ENCODE results near the gene UNC5C. TPM values are rescaled to one million over a fixed set of nuclear protein-coding genes. Genes with fewer than 3 reads are reported as not detected.

Gene UNC5C
- total RNA-seq, 1 donor from 2014 or later = 2.0 TPM

DNA sequence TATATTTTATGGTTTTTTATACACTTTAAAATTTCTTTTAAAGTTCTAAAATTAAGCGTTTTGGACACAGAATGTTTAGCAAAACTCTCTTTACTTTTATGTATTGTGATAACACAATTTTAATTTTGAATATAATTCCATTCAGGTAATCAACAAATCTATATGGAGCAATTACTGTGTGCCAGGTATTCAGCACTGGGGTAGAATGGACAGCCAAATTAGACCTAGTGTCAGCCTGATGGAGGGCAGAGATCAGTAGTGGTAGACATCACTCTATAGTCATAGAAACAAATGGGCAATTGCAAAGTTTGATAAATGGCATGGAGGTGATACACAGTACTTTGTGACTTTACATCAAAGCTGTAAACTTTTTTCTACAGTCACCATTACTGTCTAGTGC is 41.8 kb upstream of the UNC5C start:
- no peak for TF ChIP-seq CTCF (IDR thresholded peaks at IDR 0.05; ENCODE audit: borderline replicate concordance)
- no peak overlapping the region for H3K4me3 ChIP-seq
- H3K36me3 ChIP-seq = no peaks in the 10 kb centered on the region
- no peaks in the 10 kb centered on the region for H3K4me1 ChIP-seq
- DNase-seq = no peak
- intact Hi-C loops (cut with micrococcal nuclease) = no loop called here
- no peaks in the 10 kb centered on the region for H3K9me3 ChIP-seq (replicated peaks)
- H3K27me3 ChIP-seq (ENCODE audit: low read depth) = no peaks in the 10 kb centered on the region
- no peak overlapping the region for H3K27ac ChIP-seq (replicated peaks)

DNA sequence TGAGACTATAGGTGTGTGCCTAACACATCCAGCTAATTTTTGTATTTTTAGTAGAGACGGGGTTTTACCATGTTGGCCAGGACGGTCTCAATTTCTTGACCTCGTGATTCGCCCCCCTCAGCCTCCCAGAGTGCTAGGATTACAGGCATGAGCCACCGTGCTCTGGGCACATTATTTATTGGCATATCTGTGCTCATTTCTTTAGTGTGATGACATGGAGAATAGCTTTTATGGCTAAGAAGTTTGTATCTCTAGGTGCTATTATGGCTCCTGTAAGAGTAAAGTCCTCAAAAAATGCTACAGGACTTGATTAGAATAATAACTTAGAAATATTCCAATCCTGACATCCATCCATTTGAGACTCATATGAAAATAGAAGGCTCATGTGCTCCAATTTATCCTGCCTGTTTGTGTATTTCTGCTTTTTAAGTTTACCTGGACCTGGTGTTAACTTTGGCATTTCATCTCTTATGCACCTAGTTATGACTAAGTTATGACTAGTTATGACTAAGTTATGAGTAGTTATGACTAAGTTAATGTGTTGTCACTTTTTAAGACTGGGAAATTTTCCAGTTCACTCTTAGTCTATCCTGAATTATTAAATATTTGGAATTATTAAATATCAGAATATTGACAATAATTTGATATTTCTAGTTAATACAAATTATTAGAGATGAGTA is 36.4 kb upstream of the UNC5C start:
- Histone ChIP-seq H3K36me3 (no peaks in the 10 kb centered on the region), H3K4me3 (no peak overlapping the region), H3K27ac (replicated peaks) (no peak overlapping the region), H3K4me1 (no peaks in the 10 kb centered on the region), H3K27me3 (ENCODE audit: low read depth) (no peaks in the 10 kb centered on the region), H3K9me3 (replicated peaks) (peaks cover 17% of the 10 kb centered on the region)
- no peak for DNase-seq
- no peak for TF ChIP-seq CTCF (IDR thresholded peaks at IDR 0.05; ENCODE audit: borderline replicate concordance)
- intact Hi-C loops (cut with micrococcal nuclease) = no loop called here

GRCh38 chr4:95580226-95580625 is 31.5 kb upstream of the UNC5C start:
- Histone ChIP-seq H3K4me1 (no peaks in the 10 kb centered on the region), H3K36me3 (no peaks in the 10 kb centered on the region), H3K9me3 (replicated peaks) (peaks cover 63% of the 10 kb centered on the region), H3K27ac (replicated peaks) (no peak overlapping the region), H3K4me3 (no peak overlapping the region), H3K27me3 (ENCODE audit: low read depth) (no peaks in the 10 kb centered on the region)
- DNase-seq = no peak
- TF ChIP-seq CTCF (IDR thresholded peaks at IDR 0.05; ENCODE audit: borderline replicate concordance) = no peak
- intact Hi-C loops (cut with micrococcal nuclease) = no loop called here

GRCh38 chr4:95572304-95572991 is 23.7 kb upstream of the UNC5C start:
- DNase-seq = peak; percentile 21
- TF ChIP-seq CTCF (IDR thresholded peaks at IDR 0.05; ENCODE audit: borderline replicate concordance) = no peak
- Histone ChIP-seq H3K27me3 (ENCODE audit: low read depth) (no peaks in the 10 kb centered on the region), H3K4me3 (no peak overlapping the region), H3K27ac (replicated peaks) (no peak overlapping the region), H3K4me1 (no peaks in the 10 kb centered on the region), H3K36me3 (no peaks in the 10 kb centered on the region), H3K9me3 (replicated peaks) (peaks cover 85% of the 10 kb centered on the region)
- intact Hi-C loops (cut with micrococcal nuclease) = no loop called here

DNA sequence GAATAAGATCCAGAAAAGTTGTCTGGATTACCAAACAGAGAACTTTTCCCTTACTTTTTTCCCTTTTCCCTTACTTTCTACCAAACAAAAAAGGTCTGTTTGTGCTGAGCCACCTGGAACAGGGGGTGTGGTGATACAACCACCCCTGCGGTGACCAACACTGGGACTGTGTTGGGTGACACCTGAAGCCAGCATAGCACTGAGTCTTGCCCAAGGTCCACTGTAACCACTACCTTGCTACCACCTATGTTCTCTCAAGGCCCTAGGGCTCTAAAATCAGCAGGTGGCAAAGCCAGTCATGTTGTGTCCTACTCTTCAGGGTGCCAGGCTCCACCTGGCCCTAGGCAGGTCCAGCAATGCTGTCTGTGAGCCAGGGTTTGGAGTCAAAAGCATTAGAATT is 22.8 kb upstream of the UNC5C start:
- Histone ChIP-seq H3K27ac (replicated peaks) (no peak overlapping the region), H3K4me3 (no peak overlapping the region), H3K27me3 (ENCODE audit: low read depth) (no peaks in the 10 kb centered on the region), H3K4me1 (no peaks in the 10 kb centered on the region), H3K9me3 (replicated peaks) (peaks cover 82% of the 10 kb centered on the region), H3K36me3 (no peaks in the 10 kb centered on the region)
- no peak for DNase-seq
- no peak for TF ChIP-seq CTCF (IDR thresholded peaks at IDR 0.05; ENCODE audit: borderline replicate concordance)
- intact Hi-C loops (cut with micrococcal nuclease) = no loop called here

Data from left ventricle myocardium inferior (tissue), 1 donor.